Hepatocyte (in vitro differentiated cells): ENCODE data around the gene SEMA5A.

Experiments
- CTCF ChIP-seq: fragments of 200-600 bp; sonication (generic); IDR thresholded peaks from 2 replicates; pipeline ENCODE4 v1.5.1; 2016; ENCODE audit warnings: antibody characterized with exemption, mild to moderate bottlenecking; ENCODE audit not compliant: poor library complexity
- EZH2 ChIP-seq: fragments of 200-600 bp; sonication (generic); IDR thresholded peaks from 2 replicates; pipeline ENCODE4 v1.6.1; 2016; ENCODE audit warnings: antibody characterized with exemption, mild to moderate bottlenecking, borderline replicate concordance
- EZH2phosphoT487 ChIP-seq: fragments of 200-600 bp; sonication (generic); IDR thresholded peaks from one replicate; pipeline ENCODE4 v1.6.1; 2018; ENCODE audit warnings: antibody characterized with exemption, mild to moderate bottlenecking, low read depth, moderate library complexity; ENCODE audit not compliant: unreplicated experiment, severe bottlenecking

DNA sequence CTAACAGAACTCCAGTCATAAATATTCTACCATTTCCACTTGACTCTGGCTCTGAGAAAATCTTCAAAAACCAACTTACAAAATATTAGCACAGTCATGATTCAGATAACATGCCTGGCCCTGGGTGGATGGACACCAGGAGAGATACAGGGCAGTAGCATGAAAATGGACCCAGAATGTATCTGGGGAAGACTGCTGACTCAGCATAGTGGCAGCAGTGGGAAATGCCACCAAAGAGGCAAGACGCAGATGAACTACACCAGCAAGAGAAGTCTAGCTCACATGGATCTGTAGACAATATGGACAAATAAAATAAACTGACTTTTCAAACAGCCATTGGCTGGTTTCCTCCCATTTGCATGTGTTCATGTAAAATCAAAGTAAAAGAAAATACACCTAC, 359.8 kb downstream of the SEMA5A start:
- TF ChIP-seq EZH2 (no peak), CTCF (no peak), EZH2phosphoT487 (no peak)
